ENCODE results near the gene GAK.
A peak's percentile ranks its signal among the peaks of the same experiment; 100 is the strongest.
"Not testable (repeated sequence)": the region's sequence is repeated elsewhere in the genome, so short reads cannot be mapped to it uniquely, and the experiment has no call there.

The GAK gene

GRCh38 chr4:947491-947971 is 15.4 kb upstream of the GAK start:
- DNase-seq (ENCODE audit: low read depth) = no peak
- TF ChIP-seq CTCF (conservative IDR thresholded peaks at IDR 0.05; ENCODE audit: control insufficient read depth, insufficient read depth, low read depth, low read length) = no peak
- H3K4me3 ChIP-seq (ENCODE audit: control insufficient read depth, low read depth, low read length) = no peak overlapping the region

DNA sequence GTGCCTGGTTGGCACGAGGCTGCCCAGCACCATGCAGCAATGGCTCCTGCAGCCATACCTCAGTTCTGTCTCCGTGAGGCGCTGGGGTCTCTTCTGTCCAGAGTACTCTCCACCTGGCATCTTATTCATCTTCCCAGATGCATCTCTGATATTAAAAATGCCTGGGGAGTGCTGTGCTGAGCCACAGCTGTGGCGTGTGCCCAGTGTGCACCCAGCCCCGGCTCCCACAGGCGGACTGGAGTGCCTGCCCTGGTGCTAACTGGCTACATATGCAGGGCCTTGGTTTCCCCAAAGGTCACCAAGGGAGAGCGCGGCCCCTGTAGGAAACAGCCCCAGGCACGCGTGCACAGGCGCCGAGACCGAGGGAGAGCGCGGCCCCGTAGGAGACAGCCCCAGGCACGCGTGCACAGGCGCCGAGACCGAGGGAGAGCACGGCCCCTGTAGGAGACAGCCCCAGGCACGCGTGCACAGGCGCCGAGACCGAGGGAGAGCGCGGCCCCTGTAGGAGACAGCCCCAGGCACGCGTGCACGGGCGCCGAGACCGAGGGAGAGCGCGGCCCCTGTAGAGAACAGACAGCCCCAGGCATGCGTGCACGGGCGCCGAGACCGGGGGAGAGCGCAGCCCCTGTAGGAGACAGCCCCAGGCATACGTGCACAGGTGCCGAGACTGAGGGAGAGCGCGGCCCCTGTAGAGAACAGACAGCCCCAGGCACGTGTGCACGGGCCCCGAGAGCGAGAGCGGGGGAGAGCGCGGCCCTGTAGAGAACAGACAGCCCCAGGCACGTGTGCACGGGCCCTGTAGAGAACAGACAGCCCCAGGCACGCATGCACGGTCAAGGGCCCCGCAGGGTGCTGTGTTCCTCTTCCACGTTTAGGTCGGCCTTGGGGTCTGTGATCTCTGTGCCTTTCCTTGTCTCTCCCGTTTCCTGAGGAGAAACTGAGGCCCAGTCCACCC is 14.7 kb upstream of the GAK start:
- no peak overlapping the region for H3K4me3 ChIP-seq (ENCODE audit: control insufficient read depth, low read depth, low read length)
- DNase-seq (ENCODE audit: low read depth) = no peak
- TF ChIP-seq CTCF (conservative IDR thresholded peaks at IDR 0.05; ENCODE audit: control insufficient read depth, insufficient read depth, low read depth, low read length) = no peak

DNA sequence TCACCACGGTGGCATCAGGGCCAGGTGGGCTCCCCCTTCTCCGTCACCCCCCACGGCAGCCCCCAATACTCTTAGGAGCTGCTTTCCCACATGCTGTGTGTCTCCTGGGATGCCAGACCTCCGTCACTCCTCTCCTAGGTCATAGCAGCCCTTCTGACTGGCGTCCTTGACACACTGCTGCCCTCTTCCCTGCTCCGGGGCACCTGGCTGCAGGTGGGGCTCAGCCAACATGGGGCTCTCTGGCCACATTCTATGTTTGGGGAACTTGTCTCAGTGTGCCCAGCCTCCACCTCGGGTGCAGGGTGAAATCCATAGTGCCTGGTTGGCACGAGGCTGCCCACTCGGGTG is 14.0 kb upstream of the GAK start:
- no peak for DNase-seq (ENCODE audit: low read depth)
- H3K4me3 ChIP-seq (ENCODE audit: control insufficient read depth, low read depth, low read length) = no peak overlapping the region
- no peak for TF ChIP-seq CTCF (conservative IDR thresholded peaks at IDR 0.05; ENCODE audit: control insufficient read depth, insufficient read depth, low read depth, low read length)

GRCh38 chr4:945274-946102 is 13.4 kb upstream of the GAK start:
- H3K4me3 ChIP-seq (ENCODE audit: control insufficient read depth, low read depth, low read length) = no peak overlapping the region
- no peak for TF ChIP-seq CTCF (conservative IDR thresholded peaks at IDR 0.05; ENCODE audit: control insufficient read depth, insufficient read depth, low read depth, low read length)

DNA sequence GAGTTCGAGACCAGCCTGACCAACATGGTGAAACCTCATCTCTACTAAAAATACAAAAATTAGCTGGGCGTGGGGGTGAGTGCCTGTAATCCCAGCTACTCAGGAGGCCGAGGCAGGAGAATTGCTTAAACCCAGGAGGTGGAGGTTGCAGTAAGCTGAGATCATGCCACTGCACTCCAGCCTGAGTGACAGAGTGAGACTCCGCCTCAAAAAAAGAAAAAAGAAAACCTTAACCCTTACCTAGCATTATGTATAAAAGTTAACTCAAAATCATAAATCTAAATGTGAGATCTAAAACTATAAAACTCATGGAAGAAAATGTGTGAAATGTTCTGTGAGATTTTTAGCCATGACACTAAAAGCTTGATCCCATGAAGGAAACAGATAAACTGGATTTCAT is 7.4 kb upstream of the GAK start:
- not testable (repeated sequence) for H3K4me3 ChIP-seq (ENCODE audit: control insufficient read depth, low read depth, low read length); DNase-seq (ENCODE audit: low read depth)

More at GRCh38 chr4:945274-946102, 13.4 kb upstream of the GAK start:
- no peak for DNase-seq (ENCODE audit: low read depth)

GRCh38 chr4:932713-933070 is 576 bp upstream of the GAK start:
- H3K4me3 ChIP-seq (ENCODE audit: control insufficient read depth, low read depth, low read length) = peak overlapping the region; percentile 96
- DNase-seq (ENCODE audit: low read depth) = no peak
- peak; percentile 4 for TF ChIP-seq CTCF (conservative IDR thresholded peaks at IDR 0.05; ENCODE audit: control insufficient read depth, insufficient read depth, low read depth, low read length)
